C4-2B (cell line): ENCODE measurements around the gene ANAPC1.
"Not testable (repeated sequence)": the region's sequence is repeated elsewhere in the genome, so short reads cannot be mapped to it uniquely, and the experiment has no call there.

Experiments
- H3K27ac ChIP-seq: fragments of 450-650 bp; 2 replicates; pipeline ENCODE4 v1.5.1; 2017

Gene ANAPC1

DNA sequence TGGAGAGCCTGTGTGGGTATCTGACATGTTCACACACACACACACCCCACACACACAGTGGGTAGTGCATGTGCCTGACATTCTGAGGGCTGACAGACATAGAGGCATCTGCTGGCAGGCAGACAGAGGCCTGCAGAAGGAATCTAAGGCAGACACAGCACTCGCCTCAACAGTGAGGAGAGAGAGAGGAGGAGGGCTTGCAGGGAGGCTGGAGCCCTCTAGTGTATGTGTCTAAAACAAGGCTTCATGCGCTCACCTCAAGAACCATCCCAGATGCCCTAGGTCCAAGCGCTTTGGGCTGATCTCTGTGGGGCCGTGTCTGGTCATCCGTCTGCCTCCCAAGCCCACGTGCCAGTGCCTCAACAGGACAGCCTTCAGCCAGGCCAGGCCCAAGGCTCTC, 158.3 kb downstream of the ANAPC1 start:
- not testable (repeated sequence) for H3K27ac ChIP-seq

GRCh38 chr2:111719610-111720009, 164.4 kb downstream of the ANAPC1 start:
- H3K27ac ChIP-seq = not testable (repeated sequence)
